NOMO-1 (cell line): ENCODE measurements around the gene USP22.

Source experiments
- DNase-seq, 2 experiments: peaks; one replicate each; lab custom pipeline; 2025; ENCODE audit not compliant: unreplicated experiment in 2 of 2; lab: John Stamatoyannopoulos, UW

The USP22 gene

DNA sequence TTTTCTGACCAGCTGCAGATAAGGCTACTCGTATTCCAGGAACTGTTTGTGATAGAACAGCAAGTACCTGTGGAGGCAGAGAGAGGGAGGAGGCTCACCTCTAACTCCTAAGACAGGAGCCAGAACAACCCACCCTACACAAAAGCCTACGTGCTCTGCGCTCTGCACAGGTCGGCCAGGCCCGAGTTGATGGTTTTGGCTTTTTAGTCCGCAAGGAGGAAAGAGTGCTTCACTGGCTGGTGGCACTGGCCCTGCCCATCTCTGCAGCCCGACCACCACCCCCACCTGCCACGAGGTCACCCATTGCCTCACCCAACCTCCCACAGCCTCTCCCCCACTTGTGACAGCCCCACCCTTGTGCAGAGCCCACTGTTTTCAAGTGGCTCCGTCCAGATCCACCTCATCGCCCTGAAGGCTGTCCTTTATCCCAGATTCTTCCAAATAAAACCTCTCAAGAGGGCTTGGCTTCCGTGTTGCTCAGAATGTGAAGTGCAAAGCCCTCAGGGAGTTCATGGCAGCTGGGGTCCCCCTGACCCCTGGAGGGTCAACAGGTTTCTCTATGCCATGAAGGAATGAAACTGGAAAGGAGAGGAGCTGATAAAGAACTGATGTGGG lies 39.7 kb downstream of the USP22 start:
- no peak for DNase-seq

DNA sequence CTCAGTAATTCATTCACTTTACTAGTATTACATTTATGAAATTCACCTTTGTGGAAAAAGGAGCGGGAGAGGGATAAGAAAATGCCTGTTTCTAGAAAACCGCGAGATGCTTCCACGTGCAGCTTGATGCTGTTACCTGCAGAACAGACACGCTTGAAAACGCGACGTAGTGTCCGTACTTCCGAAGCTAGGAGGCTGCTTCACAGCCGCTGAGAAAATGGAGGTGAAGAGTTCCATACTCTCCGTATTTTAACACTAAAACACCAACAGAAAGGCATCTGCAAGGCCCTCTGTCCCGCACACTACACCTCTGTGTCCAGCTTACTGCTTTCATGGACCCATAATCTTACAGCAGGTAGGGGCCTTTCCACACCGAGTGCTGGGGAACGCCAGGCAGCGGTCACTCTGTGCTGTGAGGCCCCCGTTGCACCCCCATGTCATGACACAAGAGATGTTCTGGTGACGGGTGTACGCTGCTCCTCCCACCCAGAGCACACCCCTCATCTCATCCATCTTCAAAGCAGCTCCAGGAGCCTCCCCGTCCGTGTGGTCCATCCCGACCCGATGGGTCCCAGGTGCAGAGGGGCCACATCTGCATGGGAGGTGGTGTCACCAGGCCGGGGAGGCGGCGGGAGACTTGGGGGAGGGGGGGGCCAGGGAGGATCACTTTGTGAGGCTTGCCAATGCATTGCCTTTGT lies 40.4 kb downstream of the USP22 start:
- no peak for DNase-seq

DNA sequence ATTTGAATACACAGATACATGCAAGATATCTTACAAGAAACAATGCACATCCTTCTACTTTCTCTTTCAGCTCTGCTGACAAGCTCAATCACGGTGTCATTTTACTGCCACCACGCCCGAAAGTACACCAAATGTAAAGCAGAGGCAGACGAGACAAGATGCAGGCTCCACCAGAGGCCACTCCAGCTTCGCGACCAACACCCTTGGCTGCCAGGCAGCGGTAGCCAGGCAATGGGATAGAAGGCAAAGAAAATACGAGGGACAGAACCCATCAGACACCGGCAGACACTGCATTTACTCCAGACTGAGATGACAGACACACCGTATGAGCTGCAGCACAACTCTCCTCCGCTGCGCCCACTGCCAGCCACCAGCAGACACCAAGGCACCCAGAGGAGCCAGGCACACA lies 41.0 kb downstream of the USP22 start:
- DNase-seq = no peak

DNA sequence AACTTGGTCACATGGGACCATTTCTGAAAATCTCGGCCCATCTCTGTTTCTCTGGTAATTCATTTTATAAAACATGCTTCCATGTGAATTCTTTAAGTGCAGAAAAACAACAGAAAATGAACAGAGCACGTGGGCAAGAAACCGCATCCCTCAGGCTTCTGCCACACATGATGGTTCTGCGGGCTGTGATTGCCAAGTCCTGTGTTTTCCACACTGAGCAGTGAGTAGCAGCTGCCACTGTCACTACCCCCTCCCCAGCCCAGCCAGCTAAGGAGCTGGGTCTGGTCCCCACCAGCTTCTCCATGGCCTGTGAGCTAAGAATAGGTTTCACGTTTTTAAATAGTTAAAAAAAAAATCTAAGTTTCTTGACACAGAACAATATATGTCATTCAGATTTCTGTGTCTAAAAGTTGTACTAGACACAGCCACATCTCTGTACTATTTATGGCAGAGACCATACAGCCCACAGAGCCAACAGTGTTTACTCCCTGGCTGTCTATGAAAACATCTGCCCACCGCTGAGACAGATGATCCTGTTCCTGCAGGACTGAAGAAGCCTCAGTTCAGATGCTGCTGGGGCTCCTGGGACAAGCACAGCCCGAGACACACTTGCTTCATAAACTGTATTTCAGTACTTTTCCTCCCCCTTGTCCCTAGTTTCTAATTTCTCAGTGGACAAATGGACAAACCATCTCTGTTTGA lies 41.5 kb downstream of the USP22 start:
- no peak for DNase-seq

DNA sequence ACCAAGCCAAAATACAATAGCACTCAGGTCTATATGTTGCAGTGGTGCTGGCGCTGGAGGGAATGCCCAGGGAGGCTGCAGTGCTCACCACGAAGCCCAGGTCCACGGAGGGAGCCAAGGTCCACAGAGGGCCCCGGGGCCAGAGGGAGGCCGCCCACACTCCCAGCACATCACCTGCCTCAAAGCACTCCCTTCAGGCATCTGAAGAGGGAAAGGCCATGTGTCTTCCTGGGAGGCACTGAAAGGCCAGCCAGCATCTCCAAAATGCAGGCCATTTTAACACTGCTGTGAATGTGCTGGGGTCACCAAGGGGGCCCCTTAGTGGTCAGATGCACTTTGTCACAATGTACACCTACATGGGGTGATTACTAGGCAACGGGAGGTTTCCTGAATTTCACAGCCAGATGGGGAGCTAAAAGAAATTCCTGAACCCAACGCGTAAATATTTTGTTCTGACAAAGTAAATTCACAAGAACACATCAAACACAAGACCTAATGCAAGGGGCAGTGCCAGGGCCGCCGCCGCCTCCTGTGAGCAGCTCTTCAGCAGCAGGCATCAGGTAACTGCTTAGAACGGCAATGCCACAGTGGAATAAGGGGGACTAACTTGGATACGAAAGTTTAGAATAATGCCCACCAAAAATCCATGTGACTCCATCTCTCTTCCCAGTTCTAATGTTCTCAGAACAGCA lies 42.8 kb downstream of the USP22 start:
- no peak for DNase-seq

DNA sequence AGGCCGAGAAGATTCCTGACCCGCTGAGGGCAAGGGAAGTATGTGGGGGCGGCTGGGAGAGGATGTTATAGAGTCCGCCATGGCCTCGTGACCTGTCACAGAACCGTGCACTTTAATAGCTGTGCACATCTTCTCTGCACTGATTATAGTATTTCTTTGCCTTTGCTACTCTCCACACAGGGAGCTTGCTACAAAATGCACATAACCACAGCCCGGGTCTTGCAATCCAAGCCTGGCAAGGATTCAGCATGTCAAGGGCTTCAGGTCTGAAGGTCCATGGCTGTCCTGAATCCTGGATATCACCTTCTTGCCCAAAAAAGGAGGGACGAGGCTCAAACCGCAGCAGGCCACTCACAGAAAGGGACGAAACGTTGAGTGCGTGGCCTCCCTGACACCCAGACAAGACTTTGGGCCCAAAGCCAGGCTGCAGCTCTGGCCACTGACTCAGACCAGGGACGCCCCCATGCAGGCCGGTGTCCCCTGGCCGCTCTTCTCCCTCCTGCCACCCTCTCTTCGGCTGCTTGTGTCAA lies 43.7 kb downstream of the USP22 start:
- DNase-seq = no peak

DNA sequence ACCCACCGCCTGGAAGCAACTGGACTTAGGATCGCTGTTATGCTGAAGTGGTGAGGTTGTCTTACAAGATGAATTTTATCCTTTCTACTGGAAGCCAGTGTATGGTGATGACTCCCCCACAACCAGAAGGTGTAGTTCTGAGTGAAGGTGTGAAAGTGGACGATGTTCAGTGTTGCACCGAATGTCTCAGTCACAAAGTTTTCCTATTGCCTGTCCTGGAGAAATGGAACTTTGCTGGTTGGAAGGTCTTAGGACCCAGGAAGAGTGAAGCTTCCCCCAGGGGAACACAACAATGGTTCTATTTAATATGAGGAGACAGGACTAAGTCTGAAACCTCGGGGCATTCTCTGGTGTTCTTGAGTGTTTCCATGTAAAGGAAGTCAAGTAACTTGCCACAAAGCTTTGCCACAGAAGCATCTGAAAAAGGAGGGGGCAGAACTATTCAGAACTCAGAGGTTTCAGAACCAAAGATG lies 44.2 kb downstream of the USP22 start:
- DNase-seq = no peak

DNA sequence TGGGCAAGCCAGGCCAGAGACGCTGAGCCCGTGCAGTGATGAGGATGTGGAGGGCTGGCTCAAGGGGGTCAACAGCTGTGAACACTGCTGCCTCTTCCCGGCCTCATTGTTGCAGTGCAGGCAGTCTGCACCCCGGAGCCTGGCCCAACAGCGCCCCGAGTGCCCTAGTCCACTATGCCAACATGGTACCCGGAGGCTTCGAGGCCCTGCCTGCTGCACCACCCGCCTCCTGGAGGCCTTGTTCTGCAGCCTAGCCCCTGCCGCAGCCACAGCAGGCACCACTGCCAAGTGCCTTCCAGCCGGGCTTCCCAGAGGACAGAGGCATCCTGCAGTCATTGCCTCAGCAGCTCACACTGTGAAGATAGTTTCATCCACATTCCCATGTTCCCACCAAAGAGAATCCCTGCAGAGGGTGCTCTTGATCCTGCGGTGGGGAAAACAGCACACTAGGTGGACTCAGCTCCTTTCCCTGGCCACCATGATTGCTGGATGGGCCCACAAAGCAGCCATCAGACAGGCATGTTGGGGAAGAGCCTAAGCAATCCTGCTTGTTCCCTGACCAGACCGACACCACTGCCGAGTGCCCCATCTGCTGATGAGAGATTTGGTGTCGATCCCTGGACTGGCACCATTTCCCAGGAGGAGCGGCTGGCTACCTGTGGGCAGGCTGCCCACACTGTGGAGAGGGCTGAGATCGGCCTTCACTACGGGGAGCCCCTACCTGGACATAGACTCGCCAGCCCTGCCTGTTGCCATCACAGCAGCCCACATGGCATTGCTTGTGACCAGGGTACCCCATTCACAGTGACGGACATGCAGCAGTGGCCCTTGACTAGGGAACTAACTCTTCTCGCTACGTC lies 44.9 kb downstream of the USP22 start:
- DNase-seq = no peak

DNA sequence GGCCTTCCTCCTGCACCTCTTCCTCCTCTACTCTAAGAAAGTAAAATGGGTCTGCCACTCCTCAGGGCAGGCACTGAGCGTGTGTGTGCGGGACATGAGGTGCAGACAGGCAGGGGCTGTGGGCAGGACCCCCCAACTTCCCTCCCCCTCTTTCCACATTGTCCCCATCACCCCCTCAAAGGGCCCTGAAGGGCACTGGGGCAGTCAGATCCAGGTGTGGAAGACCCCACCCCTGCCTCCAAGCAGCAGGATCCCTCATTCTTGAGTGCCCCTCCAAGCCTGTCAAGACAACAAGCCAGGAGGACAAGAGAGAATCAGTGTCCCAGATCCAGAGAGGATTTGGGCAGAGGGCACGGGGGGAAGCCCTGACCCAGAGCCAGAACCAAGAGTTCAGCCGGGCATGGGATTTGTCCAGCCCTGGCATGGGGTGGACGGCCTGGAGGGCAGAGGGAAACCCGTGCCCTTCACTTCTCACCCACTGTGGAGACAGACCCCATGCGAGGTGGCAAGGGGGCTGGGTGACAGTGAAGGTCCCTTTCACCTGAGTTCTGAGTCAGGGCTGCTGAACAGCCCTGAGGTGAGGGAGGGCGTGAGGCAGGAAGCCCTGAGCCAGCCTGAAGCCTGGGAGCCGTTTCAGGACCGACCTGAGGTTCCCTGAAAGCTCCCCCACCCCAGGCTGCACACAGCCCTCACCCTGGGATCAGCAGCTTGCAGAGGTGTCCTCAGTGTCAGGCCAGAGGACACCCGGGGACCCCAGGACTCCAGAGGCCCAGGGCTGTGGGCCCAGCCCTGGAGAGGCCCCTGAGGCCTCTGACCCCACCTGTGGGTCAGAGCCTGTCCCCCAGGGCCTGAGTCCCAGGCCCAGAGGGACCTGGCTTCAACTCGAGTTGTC lies 45.8 kb downstream of the USP22 start:
- DNase-seq = no peak

DNA sequence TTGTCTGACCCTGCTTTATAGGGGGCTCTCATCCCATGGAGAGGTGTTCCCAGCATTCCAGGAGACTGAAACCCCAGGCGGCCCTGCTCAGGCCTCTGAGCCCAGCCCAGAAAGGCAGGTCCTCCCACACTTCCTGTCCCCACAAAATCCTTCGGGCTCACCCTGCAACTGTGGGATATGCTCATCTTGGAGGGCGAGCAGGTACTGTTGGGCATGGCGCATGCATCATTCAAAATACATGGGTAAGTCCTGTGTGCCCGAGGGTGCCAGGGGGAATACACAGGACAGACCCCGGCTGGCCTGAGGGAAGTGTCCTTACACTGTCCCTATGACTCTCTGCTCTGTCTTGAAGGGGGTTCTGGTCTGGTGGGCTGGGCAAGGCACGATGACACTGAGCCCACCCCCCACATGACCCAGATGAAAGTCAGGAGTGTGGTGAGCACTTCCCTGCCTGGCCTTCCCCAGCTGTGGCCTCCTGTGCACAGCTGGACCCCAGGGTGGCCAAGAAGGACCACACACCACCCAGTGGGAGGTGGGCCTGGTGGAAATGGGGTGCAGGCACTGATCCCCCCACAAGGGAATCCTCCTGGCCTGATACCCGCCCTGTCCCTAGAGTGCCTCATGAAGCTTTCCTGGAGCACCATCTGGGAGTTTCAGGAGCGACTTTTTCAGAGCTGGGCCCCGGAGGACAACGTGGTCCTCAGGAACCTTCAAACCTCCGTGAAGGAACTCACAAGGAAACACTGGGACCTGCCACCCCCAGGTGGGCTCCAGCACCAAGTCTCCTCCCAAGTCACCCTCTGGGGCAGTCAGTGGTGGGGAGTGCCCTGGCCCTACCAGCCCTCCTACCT lies 46.7 kb downstream of the USP22 start:
- DNase-seq = no peak

DNA sequence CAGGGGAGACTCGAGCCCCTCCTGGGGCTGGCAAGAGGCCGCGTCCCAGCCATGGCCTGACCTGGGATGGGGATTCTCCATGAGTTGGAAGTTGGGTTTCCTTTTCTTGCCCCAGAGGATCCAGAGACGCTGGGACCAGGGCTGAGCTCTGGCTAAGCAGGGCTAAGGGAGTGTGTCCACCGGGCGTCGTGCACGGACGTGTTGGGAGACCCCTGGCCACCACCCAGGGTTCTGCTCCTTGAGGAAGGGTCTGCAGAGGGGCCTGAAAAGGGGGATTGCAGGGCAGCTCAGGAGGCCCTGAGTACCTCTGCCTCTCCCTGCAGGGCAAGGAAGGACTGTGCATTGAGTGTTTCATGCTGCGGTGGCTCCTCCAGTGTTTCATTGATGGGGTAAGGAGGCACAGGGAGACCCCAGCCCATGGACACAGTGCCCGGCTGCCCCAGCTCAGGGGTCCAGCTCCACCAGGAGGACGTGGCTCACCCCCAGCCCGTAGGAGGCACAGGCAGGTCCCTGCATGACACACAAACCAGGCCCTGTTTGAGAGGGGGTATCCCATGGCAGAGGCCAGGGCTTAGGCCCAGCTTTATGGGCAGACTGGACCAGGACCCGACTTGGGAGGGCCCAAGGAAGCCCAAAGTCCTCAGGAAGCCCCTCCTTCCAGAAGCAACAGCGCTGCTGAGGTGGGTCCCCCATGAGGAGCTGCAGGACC lies 47.5 kb downstream of the USP22 start:
- no peak for DNase-seq

DNA sequence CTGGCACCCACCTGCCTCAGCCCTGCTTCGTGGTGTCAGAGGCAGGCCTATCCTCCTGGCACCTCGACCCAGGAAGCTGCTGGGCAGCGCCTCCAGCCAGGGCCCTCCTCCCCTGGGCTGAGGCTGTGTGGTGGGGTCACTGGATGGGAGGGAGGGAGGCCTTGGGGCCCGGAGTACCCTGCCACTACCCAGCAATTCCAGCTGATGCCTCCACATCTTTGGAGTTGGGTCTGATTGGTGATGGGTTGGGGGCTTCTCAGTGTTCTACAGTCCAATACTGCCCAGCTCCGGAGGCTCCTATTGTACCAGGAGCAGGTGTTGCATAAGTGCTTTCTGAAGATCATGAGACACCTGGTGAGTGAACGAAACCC lies 48.0 kb downstream of the USP22 start:
- DNase-seq = no peak

DNA sequence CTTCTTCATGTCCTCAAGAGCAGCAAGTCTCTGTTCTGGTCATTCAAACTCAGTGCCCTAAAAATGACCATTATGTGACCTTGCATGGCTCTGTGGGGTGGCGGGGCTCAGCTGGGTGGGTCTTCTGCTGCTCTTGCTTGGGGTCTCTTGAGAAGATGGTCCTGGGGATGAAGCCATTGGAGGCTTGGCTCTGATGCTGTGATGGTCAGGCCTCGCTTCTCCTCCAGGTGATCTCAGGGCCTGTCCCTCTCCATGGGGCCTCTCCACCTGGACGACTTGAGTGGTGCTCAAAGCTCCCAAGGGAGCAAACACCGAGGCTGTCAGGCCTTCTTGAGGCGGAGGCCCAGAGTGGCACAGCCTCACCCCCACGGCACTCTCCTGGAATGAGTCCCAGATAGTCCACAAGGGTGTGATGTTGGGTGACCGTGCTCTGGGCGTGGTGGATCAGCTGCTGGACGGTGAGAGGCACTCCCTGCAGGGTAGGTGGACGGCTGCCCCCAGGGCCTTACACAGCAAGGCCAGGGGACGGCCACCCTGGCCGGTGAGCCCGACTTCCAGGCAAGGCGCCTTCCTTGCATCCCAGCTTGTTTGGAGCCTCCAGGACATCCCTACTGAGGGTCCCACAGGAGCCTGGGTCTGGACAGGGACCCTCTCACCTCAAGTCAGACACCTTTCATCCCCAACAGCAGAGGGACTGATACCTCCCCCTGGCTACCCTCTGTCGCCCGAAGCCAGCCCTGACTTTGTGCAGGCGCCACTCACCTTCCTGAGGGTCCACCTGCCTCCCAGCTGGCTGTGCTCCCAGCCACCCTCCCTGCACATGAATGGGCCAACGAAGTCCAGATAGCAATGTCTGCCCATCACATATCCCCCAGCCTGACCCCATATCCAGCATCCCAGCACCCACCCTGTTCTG lies 48.7 kb downstream of the USP22 start:
- no peak for DNase-seq

DNA sequence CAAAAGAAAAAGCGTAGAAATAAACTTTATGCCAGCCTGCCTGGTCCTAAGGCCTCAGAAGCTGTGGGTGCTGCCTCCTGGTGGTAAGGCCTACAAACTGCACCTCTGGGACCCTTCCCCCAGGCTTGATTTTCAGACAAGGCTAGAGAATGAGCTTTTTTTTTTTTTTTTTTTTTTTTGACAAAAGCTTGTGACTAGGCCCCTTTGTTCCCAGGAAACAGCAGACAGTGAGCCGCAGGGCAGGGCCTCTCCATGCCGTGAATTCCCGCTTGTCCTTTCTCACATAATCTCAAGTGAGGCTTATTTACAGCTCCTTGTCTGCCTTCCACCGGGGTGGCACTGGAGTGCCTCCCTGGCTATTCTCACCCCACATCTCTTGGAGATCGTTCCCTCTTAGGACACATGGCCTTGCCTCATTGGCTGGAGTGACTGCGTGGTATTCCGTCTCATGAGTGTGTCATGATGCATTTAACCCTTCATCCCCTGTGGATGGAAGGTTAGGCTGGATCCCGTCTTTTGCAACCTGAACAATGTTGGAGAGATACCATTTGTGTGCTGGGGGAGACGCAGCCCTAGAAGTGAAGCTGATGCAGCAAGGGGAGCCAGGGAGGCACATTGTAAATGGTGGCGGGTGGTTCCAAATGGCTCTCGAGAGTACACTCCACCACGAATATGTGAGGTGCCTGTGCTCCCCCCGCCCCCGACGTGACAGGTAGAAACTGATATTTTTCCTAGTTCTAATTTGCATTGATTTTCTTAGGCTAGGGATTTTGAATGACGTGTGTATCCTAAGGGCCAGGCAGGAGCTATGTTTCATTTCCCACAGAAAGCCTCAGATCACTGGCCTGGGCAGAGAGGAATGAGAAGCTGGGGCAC lies 49.6 kb downstream of the USP22 start:
- DNase-seq = peak; percentile 31 to 48

DNA sequence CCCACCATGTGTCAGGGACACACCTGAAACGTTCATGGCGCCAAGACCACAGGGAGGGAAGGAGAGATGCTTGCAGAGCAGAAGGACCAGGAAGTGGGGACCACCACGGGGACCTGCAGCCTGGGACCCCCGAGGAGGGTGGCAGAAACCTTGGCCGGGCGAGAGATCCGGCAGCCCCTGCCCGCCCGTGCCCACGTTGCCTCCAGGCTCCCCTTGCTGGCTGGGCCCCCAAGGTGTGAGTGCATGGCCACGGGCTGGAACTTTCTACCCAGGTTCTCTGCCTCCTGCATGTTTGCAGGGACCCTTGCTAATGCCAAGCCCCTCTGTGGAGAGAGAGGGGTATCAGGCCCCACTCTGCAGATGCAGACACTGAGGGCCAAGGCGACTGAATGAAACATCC lies 50.4 kb downstream of the USP22 start:
- no peak for DNase-seq
